AML-193 (cell line): ENCODE measurements around the gene TAS2R16.
"Not testable (repeated sequence)": the region's sequence is repeated elsewhere in the genome, so short reads cannot be mapped to it uniquely, and the experiment has no call there.

Experiments used
- DNase-seq, 2 experiments: peaks; one replicate each; lab custom pipeline; 2025; lab: John Stamatoyannopoulos, UW

Gene TAS2R16

DNA sequence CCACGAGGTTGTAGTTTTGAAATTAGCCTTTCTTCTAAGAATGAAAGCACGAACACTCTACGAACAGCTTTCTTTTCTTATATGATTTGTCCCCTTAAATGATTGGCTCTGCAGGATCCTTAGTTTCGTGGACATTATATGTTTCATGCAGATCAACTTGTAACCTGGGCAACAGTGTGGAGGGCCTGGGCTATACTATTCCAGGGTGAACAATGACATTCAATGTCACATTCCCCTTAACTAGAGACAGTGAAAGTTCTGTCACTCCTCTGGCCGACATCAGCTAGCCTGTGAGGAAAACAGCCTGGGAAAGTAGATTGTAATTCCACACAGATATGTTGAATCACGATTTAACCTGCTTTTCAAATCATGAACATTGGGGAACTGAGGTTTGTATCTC, 23.4 kb downstream of the TAS2R16 start:
- DNase-seq: no peak

- no peak for DNase-seq
These were observed 24.5 kb downstream of the TAS2R16 start for GRCh38 chr7:122970740-122971725.

DNA sequence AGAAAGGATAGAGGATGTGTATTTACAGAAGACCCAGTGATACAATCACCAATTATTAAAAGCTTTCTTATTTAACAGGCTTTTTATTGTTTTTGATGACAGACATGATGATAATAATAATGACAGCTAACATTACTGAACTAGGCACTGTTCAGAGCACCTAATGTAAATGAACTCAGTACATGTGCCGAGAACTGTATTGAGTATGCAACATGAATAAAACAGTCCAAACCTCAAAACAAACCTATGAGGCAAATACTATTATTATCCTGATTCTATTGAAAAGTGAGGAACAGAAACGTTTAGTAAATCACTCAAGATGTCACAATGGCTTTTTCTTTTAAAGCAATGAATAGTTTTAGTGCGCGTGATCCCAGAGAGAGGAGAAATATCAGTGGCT, 27.1 kb downstream of the TAS2R16 start:
- DNase-seq: no peak

GRCh38 chr7:122965306-122965705, 30.2 kb downstream of the TAS2R16 start:
- no peak for DNase-seq

DNA sequence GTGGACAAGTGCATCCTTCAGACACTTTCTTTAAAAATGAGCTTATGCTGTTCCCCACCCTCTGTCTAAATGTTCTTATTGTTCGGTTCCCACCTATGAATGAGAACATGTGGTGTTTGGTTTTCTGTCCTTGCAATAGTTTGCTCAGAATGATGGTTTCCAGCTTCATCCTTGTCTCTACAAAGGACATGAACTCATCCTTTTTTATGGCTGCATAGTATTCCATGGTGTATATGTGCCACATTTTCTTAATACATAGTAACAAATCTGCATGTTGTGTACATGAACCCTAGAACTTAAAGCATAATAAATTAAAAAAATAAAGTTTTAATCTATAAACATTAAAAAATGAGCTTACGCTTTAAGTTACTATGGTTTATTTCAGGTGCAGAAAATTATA, 41.8 kb downstream of the TAS2R16 start:
- DNase-seq: not testable (repeated sequence)

DNA sequence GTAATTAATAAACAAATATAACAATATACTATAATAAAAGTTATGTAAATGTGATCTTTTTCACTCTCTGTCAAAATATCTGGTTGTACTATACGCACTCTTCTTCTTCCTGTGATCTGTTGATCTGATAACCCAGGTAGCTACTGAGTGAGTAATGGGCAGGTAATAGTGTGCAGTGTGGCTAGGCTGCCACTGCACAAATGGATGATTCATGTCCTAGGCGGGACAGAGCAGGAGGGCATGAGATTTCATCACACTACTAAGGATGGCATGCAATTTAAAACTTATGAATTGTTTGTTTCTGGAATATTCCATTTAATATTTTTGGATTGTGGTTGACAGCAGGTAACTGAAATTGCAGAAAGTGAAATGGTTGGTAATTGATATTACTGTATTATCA, 44.5 kb downstream of the TAS2R16 start:
- no peak for DNase-seq

DNA sequence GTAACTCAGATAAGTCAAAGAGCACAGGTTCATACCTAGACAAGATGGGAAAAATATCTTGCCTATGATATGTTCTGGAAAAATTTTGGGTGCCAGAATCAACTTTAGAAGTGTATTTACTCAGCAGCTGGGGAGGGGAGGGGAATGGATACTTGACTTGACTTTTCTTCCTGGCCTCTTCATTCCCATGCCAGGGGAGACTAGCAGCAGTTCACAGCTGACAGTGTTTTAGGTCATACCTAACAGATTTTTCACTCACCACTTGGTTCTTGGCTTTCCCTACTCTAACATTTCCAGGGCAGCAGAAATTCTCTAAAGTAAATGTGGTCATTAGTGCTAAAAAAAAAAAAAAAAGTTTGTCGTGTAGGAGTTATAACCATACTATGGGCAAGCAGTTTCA, 46.3 kb downstream of the TAS2R16 start:
- no peak for DNase-seq
